SK-N-SH (cell line): Measurements from ENCODE around the gene MVB12B.

Experiments used
- EP300 ChIP-seq, 2 experiments: IDR thresholded peaks; 2 replicates each; pipeline versions ENCODE4 v1.4.0 to v1.6.1; 2012; ENCODE audit warnings: borderline replicate concordance in 1 of 2, low read depth in 1 of 2, low read length in 1 of 2
- GABPA ChIP-seq: IDR thresholded peaks from 2 replicates; pipeline ENCODE4 v1.4.0; 2012; ENCODE audit warnings: low read depth, mild to moderate bottlenecking
- GATA2 ChIP-seq: sonication (generic); formaldehyde crosslinking; IDR thresholded peaks from 2 replicates; pipeline ENCODE4 v1.5.0; 2020; ENCODE audit warnings: mild to moderate bottlenecking, missing genetic modification reagents
- POLR2AphosphoS5 ChIP-seq: IDR thresholded peaks from 2 replicates; pipeline ENCODE4 v1.6.1; 2012; ENCODE audit warnings: low read depth, low read length
- RCOR1 ChIP-seq: fragments of 150-350 bp; IDR thresholded peaks from 2 replicates; pipeline ENCODE4 v1.6.1; 2017; ENCODE audit warnings: antibody characterized with exemption, low read length
- TEAD4 ChIP-seq: IDR thresholded peaks from 2 replicates; pipeline ENCODE4 v1.4.0; 2012; ENCODE audit warnings: mild to moderate bottlenecking, borderline replicate concordance; ENCODE audit not compliant: insufficient read depth
- YY1 ChIP-seq: IDR thresholded peaks from 2 replicates; pipeline ENCODE4 v1.4.0; 2012; ENCODE audit warnings: low read depth, mild to moderate bottlenecking
- TF ChIP-seq, protein P1 (sequence below): fragments of 200-600 bp; sonication (generic); IDR thresholded peaks from 2 replicates; pipeline ENCODE4 v1.6.1; 2017; ENCODE audit warnings: antibody characterized with exemption, mild to moderate bottlenecking, moderate library complexity
- TF ChIP-seq, protein P2 (sequence below): IDR thresholded peaks from 2 replicates; pipeline ENCODE4 v1.6.1; 2012; ENCODE audit warnings: mild to moderate bottlenecking, low read depth, low read length, moderate library complexity
- TF ChIP-seq, protein P3 (sequence below): fragments of 150-350 bp; IDR thresholded peaks from 2 replicates; pipeline ENCODE4 v1.6.1; 2017; ENCODE audit warnings: antibody characterized with exemption, low read length, low read depth, borderline replicate concordance

DNA sequence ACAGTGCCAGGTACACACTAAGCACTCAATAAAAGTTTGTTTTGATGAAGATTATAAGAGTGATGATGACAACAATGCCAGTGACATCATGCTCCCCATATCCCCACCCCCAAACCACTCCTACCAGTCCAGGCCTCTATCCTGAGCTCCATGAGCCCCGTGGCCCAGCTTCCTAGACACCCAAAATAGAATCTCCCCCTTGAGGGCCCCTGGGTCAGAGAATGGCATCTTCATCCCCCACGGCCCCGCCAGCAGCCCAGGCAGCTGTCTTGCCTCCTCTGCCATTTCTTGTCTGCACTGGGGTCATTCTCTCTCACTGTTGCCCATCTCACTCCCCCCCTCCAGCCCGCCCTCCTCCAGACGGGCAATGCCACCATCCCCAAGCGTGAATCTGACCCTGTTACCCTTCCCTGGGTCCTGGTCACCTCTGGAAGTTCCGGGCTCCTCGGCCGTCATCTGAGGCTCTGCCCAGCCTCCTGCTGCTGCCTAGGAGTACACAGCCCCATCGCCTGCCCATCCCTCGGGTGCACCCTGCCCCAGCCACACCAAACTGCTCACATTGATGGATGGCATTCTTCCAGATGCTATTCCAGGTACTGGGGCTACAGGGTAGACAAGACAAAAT is 210.3 kb downstream of the MVB12B start:
- TF ChIP-seq POLR2AphosphoS5 (no peak), EP300 (IDR thresholded peaks at IDR 0.05; ENCODE audit: borderline replicate concordance in 1 of 2, low read depth in 1 of 2, low read length in 1 of 2) (no peak), YY1 (no peak), RCOR1 (no peak), GABPA (no peak), TEAD4 (no peak), GATA2 (CRISPR knock-in tag) (no peak)
- TF ChIP-seq, protein P1, sequence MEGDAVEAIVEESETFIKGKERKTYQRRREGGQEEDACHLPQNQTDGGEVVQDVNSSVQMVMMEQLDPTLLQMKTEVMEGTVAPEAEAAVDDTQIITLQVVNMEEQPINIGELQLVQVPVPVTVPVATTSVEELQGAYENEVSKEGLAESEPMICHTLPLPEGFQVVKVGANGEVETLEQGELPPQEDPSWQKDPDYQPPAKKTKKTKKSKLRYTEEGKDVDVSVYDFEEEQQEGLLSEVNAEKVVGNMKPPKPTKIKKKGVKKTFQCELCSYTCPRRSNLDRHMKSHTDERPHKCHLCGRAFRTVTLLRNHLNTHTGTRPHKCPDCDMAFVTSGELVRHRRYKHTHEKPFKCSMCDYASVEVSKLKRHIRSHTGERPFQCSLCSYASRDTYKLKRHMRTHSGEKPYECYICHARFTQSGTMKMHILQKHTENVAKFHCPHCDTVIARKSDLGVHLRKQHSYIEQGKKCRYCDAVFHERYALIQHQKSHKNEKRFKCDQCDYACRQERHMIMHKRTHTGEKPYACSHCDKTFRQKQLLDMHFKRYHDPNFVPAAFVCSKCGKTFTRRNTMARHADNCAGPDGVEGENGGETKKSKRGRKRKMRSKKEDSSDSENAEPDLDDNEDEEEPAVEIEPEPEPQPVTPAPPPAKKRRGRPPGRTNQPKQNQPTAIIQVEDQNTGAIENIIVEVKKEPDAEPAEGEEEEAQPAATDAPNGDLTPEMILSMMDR = no peak
- TF ChIP-seq, protein P2, sequence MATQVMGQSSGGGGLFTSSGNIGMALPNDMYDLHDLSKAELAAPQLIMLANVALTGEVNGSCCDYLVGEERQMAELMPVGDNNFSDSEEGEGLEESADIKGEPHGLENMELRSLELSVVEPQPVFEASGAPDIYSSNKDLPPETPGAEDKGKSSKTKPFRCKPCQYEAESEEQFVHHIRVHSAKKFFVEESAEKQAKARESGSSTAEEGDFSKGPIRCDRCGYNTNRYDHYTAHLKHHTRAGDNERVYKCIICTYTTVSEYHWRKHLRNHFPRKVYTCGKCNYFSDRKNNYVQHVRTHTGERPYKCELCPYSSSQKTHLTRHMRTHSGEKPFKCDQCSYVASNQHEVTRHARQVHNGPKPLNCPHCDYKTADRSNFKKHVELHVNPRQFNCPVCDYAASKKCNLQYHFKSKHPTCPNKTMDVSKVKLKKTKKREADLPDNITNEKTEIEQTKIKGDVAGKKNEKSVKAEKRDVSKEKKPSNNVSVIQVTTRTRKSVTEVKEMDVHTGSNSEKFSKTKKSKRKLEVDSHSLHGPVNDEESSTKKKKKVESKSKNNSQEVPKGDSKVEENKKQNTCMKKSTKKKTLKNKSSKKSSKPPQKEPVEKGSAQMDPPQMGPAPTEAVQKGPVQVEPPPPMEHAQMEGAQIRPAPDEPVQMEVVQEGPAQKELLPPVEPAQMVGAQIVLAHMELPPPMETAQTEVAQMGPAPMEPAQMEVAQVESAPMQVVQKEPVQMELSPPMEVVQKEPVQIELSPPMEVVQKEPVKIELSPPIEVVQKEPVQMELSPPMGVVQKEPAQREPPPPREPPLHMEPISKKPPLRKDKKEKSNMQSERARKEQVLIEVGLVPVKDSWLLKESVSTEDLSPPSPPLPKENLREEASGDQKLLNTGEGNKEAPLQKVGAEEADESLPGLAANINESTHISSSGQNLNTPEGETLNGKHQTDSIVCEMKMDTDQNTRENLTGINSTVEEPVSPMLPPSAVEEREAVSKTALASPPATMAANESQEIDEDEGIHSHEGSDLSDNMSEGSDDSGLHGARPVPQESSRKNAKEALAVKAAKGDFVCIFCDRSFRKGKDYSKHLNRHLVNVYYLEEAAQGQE = no peak
- TF ChIP-seq, protein P3, sequence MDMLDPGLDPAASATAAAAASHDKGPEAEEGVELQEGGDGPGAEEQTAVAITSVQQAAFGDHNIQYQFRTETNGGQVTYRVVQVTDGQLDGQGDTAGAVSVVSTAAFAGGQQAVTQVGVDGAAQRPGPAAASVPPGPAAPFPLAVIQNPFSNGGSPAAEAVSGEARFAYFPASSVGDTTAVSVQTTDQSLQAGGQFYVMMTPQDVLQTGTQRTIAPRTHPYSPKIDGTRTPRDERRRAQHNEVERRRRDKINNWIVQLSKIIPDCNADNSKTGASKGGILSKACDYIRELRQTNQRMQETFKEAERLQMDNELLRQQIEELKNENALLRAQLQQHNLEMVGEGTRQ = no peak
